HG02588 (cell line): ENCODE data around the gene RNF169.
"Not testable (repeated sequence)": the region's sequence is repeated elsewhere in the genome, so short reads cannot be mapped to it uniquely, and the experiment has no call there.

Experiments
- ATAC-seq: cut with Tn5 transposase; IDR thresholded peaks from one replicate; pipeline ENCODE4 v1.9.1; 2021; ENCODE audit warnings: mild to moderate bottlenecking, moderate library complexity; ENCODE audit not compliant: unreplicated experiment

RNF169 gene

GRCh38 chr11:74766905-74767304, 18.3 kb downstream of the RNF169 start:
- ATAC-seq, result no peak

DNA sequence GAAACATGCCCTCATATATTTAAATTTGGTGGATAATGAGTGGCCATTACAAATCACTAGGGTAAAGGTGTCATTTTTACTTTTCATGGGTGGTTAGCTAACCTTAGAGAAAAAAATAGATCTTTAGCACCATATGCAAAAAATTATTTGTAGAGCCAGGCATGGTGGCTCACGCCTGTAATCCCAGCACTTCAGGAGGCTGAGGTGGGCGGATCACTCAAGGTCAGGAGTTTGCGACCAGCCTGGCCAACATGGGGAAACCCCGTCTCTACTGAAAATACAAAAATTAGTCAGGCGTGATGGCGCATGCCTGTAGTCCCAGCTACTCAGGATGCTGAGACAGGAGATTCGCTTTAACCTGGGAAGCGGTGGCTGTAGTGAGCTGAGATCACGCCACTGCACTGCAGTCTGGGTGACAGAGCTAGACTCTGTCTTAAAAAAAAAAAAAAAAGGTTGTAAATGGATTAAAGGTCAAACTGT, 19.6 kb downstream of the RNF169 start:
- not testable (repeated sequence) for ATAC-seq

DNA sequence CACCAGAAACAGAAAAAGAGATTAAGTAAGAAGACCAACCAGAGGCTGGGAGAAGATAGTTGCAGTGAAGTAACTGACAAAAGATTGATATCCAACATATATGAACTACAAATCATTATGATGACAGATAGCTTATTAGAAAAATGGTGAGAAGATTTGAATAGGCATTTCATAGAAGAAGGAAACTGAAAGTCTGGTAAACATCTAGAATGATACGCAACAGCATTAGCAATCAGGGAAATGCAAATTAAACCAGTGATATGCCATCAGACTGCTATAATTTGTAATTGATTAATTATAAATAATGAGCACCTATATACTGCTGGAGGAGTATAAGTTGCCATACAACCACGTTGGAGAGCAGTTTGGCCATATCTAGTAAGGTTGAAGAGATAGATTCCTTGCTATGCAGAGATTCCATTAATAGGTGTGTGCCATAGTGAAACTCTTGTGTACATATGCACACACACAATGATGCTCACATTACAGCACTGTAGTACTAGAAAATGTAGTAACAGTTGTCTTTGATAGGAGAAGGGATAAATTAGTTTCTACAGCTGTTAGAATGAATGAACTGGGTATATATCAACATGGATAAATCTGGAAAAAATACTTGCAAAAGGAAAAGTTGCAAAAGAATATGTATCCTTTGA, 20.5 kb downstream of the RNF169 start:
- ATAC-seq, result no peak

- ATAC-seq, result no peak
Observed at GRCh38 chr11:74770456-74770855, 21.8 kb downstream of the RNF169 start.

DNA sequence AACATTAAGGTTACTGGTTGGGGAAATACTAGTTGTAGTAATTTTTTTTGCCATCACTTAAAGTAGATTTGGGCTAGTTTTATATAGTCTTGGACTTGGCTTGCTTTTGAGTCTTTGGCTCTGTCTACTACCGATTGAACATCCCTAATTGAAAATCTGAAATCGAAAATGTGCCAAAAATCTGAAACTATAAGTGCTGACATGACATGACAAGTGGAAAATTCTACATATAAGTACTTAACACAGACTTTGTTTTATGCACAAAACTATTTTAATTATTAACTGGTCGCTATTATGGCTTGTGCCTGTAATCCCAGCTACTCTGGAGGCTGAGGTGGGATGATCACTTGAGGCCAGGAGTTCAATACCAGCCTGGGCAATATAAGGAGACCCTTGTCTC, 22.5 kb downstream of the RNF169 start:
- no peak for ATAC-seq

DNA sequence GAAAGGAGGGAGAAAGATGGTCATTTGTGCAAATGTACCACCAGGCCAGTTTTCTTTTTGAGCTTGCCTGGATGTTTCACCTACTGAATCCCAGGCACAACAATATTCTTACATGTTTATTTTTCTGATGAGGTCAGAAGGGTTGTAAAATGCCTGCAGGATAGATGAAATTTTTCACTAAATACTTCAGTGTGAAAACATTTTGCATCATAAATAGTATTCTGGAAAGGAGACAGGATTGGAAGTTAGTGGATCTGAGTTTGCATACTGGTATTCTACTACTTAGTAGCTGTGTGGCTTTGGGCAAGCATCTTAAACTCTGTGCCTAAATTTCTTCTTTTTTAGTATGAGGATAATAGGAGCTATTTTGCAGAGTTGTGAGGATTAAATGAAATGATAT, 24.8 kb downstream of the RNF169 start:
- ATAC-seq, result no peak

DNA sequence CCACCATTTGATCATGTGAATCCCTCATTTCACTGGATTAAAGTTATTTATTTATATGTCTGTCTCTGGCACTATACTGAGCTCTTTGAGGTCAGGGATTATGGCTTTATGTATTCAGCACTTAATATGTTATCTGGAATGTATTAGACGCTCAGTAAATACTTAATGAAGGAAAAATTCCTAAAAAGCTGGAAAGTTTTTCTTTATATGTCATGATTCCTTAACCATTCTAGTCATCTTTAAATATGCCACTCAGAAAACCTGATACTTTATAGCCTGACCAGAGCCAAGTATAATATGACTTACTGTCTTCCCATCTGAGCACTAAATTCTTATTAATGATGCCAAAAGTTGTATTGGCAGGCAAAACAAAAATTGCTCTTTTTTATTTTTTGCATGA, 27.1 kb downstream of the RNF169 start:
- no peak for ATAC-seq

GRCh38 chr11:74776546-74776945, 27.9 kb downstream of the RNF169 start:
- ATAC-seq, result no peak

- ATAC-seq, result no peak
Observed at GRCh38 chr11:74777038-74777437, 28.4 kb downstream of the RNF169 start.

DNA sequence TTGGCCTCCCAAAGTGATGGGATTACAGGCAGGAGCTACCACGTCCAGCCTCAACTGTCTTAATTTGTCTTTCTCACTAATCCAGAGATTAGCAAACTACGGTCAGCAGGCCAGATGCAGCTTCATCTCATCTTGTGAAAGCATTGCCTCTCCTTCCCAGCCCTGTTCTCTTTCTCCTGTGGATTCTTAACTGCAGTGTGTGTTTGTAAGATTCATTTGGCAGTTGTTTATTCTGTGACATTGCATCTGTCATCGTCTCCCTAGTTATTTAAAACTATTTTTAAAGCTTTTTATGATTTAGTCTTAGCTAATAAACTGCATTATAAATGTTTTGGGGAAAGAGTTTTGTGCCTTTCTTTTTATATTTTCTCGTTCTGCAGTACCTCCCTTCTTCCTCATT, 29.2 kb downstream of the RNF169 start:
- ATAC-seq, result no peak

- no peak for ATAC-seq
Observed at GRCh38 chr11:74778581-74778980, 29.9 kb downstream of the RNF169 start.

- no peak for ATAC-seq
Observed at GRCh38 chr11:74780248-74781005, 31.8 kb downstream of the RNF169 start.

DNA sequence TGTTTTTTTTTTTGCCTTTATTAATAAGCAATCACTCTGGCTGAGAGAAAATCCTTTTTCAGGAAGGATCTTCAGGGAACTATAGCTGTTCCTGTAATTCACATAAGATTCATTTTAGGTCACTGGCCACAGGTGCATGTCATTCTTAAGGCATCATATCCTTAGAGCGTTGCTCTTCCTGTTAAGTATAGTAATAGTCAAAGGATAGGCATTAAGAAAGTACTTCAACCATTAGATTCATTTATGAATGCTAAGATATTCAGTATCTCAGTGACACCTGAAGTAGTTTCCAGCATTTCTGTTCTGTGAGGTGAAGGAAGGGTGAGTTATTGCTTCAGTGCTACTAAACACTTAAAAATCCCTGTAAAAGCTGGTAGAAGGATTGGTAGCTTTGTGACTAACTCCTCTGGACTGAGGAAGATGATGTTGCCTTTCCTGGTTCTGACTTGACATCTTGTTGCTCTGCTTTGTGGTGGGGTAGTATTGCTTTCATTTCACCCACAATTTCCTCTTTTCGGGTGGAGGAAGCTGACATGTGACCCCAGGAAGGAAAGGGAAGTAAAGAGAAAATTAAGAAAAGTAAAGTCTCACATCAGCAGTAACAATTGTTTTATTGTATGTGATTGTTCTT, 34.7 kb downstream of the RNF169 start:
- no peak for ATAC-seq

DNA sequence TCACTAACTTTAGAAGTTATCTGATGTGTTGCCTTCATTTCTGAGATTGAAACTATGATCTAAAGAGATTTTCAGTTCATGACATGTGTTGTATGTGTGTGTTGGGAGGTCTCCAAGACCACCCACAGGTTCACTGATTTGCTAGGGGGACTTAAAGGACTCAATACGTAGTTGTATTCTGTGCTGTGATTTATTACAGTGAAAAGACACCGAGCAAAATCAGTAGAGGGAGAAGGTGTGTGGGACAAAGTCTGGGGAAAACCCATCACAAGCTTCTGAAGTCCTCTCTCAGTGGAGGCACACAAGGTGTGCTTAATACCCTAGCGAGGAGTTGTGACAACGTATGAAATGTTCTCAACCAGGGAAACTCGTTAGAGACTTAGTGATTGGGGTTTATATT, 35.6 kb downstream of the RNF169 start:
- no peak for ATAC-seq

DNA sequence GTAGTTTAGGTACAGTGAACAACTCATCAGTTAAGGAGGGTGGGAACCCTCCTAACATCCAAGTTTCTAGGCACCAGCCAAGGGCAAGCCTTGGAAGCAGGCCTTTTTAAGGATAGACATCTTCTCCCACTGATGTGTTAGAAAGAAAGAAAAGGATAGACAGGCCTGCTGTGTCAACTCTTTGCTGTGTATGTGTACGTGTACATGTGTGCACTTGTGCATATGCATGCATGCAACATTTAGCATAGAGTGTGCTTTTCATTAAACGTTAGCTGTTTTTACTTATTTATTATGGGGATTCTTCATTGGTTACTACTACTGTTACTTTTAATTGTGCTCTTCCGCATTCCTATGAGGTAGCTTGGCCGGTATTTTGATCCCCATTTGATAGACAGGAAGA, 36.1 kb downstream of the RNF169 start:
- no peak for ATAC-seq

DNA sequence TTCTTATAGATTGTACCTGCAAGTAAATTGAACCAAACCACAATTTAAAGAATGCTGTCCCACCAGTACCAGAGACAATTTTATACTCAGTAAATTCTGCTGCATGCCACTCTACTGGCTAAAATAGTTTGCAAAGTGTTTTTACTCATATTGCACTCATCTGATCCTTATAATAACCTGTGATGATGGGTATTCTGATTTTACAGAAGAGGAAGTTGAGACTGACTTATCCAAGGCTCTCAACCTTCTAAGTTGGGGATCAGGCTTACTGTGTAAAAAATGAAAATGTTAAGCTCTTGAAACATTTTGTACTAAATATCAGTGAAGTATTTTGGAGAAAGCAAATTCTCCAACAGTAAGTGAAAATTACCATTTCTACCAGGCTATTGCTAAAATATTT, 37.9 kb downstream of the RNF169 start:
- no peak for ATAC-seq

DNA sequence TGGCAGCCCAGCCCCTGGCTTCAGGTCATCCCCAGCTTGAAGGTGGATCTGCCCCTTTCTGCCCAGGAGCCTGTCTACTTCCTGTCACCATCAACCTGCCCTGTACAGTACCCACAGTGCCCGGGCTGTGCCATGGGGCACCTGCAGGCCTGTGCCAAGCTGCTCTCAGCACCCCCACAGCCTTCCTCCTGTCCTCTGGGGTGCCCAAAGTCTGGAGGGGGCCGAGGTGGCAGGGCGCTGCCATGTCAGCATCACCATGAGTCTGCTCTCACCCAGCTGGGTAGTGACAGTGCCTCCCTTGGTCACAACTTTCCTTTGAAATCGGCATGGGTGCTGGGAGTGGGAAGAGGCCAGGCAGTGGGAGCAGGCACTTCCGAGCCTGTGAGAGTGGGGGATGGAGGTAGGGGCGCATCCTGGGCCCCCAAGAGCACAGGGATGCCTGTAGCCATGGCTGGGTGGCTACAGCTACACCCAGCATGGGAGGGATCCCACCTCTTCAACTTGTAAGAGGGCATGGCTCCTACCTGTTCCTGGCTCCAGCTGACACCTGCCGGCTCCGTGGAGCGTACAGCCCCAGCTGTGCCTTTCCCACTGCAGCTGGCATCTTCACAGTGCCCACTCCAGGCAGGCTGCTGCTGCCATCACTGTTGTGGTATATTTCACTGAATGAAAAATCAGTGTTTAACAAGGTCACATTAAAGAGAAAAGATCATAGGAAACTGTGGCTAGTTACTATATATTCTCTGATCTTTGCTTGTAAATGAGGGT, 42.9 kb downstream of the RNF169 start:
- no peak for ATAC-seq

DNA sequence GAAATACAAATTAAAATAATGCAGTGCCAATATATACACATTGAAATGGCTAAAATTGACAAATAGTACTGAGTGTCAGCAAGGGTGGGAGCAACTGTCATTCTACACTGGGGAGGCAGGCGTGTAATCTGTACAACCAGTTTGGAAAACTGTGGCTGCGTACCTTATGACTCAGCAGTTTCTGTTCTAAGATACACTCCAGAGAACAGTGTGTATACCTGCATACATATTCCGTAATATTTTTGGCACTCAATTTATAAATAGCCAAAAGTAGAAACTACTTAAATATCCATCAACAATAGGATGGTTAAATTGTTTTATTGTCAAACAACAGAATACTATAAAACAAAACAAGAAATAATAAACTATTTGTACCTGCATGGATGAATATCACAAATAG, 57.6 kb downstream of the RNF169 start:
- ATAC-seq, result no peak

GRCh38 chr11:74809801-74810200, 61.2 kb downstream of the RNF169 start:
- no peak for ATAC-seq

- no peak for ATAC-seq
Observed at GRCh38 chr11:74815966-74816365, 67.3 kb downstream of the RNF169 start.

DNA sequence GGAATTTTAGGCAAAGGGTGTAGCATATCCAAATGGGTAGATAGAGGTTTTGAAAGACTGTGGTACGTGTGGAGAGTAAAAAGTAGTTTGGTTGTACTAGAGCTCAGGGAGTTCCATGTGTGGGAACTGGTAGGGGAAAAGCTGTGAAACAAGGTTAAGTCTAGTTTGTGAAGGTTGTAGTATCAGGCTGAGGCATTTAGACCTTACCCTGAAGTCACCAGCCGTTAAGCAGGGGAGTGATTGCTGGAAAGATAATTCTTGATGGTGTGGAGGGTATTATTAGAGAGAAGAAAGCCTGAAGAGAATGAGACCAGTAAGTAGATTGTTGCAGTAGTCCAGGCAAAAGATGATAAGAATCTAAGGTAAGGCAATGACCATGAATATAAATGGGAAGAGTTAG, 68.0 kb downstream of the RNF169 start:
- ATAC-seq, result no peak
